ENCODE measurements around the gene ARID1B. TPM values are rescaled to one million over a fixed set of nuclear protein-coding genes. Genes with fewer than 3 reads are reported as not detected.

Gene ARID1B
- total and polyA plus RNA-seq, 10 of the 15 experiments (the other 5 are each of a cell fraction or from before 2014, with no cell fraction given), result 24.7 to 133 (median 54.6) TPM

DNA sequence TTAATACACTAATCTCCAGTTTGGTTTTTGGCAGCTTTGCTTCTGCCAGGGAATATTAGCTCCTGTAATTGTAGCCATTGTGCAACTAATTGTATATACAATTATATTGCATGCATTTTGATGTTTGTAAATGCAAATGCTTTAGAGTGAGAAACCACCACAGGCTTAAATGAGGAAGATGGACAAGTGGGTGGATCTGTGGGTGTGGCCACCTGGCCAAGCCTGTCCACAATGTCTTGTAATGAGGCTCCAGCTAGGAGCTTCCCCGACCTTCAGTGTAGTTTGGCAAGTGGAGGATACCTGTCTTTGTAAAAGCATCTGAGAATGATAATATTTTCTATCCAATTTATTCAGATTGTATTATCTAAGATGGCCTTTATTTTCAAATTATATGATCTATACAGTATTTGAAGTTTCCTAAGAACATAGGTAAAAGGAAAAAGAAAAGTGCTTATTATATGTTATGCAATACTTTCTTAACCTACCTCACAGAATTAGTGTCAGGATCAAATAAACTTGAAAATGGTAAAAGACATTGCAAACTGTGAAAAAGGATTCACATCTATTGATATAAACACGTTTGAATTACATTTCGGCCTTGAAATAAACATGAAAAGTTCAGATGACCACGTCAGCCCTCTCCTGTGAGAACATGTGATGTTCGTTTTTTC is 49.3 kb upstream of the ARID1B start:
- TF ChIP-seq KDM1A (IDR thresholded peaks at IDR 0.05; ENCODE audit: borderline replicate concordance) (no peak), PKNOX1 (IDR thresholded peaks at IDR 0.05) (peak; percentile 39), ZBTB40 (IDR thresholded peaks at IDR 0.05; ENCODE audit: borderline replicate concordance) (no peak), POU2F2 (IDR thresholded peaks at IDR 0.05; ENCODE audit: borderline replicate concordance, low read depth, low read length) (0 out of 3 replicates have a peak, but pooled peaks have one; percentile 30), ZBTB4 (CRISPR knock-in tag; IDR thresholded peaks at IDR 0.05) (no peak)
- Histone ChIP-seq H3K27me3 (replicated peaks in 1 of 2; ENCODE audit: control insufficient read depth in 2 of 2, insufficient read depth in 2 of 2, low read length in 1 of 2) (no peaks in the 10 kb centered on the region), H4K20me1 (ENCODE audit: control insufficient read depth, insufficient read depth) (no peaks in the 10 kb centered on the region), H3K4me3 (no peak overlapping the region), H3K27ac (ENCODE audit: control insufficient read depth, insufficient read depth) (no peak overlapping the region), H3K36me3 (ENCODE audit: control insufficient read depth in 2 of 2, insufficient read depth in 2 of 2, low read length in 1 of 2) (no peaks in the 10 kb centered on the region), H3K4me2 (ENCODE audit: control insufficient read depth, insufficient read depth) (no peak overlapping the region), H3K9ac (ENCODE audit: control insufficient read depth, insufficient read depth, low read length) (no peak overlapping the region), H3K9me3 (replicated peaks; ENCODE audit: control insufficient read depth, insufficient read depth, low read length) (peaks cover 1% of the 10 kb centered on the region; the same call in 2 of the 3 replicates), H3K79me2 (ENCODE audit: control insufficient read depth, insufficient read depth, low read length) (no peaks in the 10 kb centered on the region; the same call in 1 of the 2 replicates), H2AFZ (ENCODE audit: control insufficient read depth, low read depth, low read length) (no peak overlapping the region), H3K4me1 (ENCODE audit: control insufficient read depth, insufficient read depth, low read length) (peaks cover 10% of the 10 kb centered on the region; the same call in 1 of the 2 replicates)
- SMC1A ChIA-PET (ENCODE audit: uncharacterized antibody, unreplicated experiment), result interaction anchor here (0.8 to 4.5 kb wide), 7 partner anchors 8 to 42 kb away, joined by 3 to 39 read pairs (median 9); no protein-coding TSS in a partner anchor
- RAD21 ChIA-PET (ENCODE audit: unreplicated experiment), result interaction anchor here (0.9 to 2.4 kb wide), 7 partner anchors 25 to 163 kb away, joined by 3 to 11 read pairs (median 7); no protein-coding TSS in a partner anchor
- POLR2A ChIA-PET, result interaction anchor here (0.6 to 2.9 kb wide), 5 partner anchors 19 to 1413 kb away, joined by 3 to 15 read pairs (median 4); no protein-coding TSS in a partner anchor
- intact Hi-C loops (cut with micrococcal nuclease; ENCODE audit: unreplicated experiment) (no loop called here), in situ Hi-C loops (cut with MboI) (no loop called here)
- ATAC-seq (peak; percentile 77), DNase-seq (ENCODE audit: low read depth, low spot score) (no peak), FAIRE-seq (no peak)
- 61% methylated on average over 5 of the region's 5 CpGs for WGBS (ENCODE audit: insufficient coverage, insufficient replicate concordance, low lambda C conversion rate, missing lambda C conversion rate)
- CTCF ChIA-PET, result interaction anchor here (0.7 to 3.0 kb wide), 6 partner anchors 17 to 162 kb away, joined by 3 to 24 read pairs (median 4); no protein-coding TSS in a partner anchor
- no TSS peak for BruUV-seq (replicated peaks)

Data from GM12878 (cell line).